NCI-H82 treated with DMSO at 0.1 percent for 48 hours (cell line): ENCODE results near the gene AP5B1.

Experiments
- DNase-seq: peaks from one replicate; lab custom pipeline; 2025; ENCODE audit not compliant: unreplicated experiment; lab: John Stamatoyannopoulos, UW

The AP5B1 gene

DNA sequence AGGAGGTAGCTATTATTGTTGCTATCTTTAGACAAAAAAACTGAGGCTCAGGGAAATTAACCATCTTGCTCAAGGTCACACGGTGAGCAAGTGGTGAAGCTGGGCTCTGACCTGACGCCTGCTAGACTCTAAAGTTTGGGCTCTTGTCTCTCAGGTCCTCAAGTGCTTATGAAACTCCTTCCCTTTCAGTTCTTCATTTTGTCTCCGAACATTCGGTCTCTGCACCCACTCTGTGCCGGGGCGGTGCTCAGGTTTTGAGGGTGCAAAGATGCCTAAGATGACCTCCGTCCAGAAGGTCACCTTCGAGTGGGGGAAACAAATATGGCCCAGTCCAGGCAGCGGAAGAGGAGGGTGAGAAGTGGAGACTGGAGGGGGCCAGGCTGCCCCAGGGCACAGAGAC is 22.1 kb upstream of the AP5B1 start:
- no peak for DNase-seq

DNA sequence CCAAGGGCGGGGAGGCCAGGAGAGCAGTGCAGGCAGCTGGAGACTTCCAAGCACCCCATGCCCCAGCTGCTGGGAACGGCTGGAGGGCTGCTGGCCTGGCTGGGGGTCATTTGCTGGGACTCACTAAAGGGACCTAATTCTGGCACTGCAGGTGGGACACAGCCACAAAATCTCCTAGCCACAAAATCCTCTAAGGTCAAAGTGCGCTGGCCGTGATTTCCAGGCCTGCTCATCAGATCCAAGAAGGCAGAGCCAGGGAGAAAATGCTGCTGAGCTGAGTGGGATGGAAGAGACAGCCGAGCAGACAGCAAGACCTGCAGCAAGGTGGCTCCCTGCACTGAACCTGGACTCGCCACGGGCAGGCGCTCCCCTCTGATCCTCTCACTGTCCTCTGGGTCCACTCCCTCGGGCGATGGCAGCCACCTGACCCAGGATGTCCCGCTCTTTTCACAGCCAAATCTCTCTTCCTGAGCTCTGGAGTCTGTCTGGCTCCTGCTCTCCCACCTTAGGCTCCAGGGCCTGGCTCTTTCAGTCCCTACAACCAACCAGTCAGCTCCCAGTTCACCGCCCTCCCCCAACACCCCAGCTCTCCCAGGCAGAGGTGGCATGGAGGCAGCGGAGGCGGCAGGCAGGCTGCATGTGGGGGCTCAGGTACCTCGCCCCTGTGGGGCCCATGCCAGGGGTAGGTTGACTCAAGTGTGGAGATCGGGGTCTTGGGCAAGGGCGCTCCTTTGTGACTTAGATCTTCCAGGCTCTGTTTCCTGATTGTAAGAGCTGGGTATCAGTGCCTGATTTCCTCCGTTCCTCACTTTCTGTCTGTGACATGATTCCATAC is 20.6 kb upstream of the AP5B1 start:
- no peak for DNase-seq

DNA sequence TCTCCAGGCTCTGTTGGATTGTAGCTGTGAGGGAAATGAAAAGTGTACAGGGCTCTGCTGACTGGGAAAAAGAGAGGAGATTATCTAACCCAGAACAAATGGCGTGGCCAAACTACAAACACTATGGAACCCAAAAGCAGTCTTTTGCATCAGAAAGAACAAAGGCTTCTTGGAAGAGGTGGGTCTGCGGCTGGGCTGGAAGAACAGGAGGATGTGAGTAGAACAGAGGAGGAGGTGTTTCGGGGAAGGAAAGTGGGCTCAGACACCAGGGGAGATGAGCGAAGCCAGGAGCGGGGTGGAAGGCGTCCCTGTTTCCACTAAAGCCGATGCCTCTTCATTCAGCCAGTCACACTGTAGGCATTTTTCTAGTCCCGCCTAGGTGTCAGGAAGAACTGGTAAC is 18.1 kb upstream of the AP5B1 start:
- DNase-seq: no peak

DNA sequence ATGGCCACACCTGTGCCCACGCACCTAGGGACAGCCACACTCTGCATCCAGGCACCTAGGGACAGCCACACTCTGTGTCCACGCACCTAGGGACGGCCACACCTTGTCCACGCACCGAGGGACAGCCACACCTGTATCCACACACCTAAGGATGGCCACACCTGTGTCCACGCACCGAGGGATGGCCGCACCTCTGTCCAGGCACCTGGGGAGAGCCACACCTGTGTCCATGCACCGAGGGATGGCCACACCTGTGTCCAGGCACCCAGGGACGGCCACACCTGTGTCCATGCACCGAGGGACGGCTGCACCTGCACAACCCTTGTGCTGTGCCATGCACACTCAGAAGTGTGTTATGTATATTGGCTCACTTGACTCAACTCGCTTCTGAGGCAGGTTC is 16.9 kb upstream of the AP5B1 start:
- no peak for DNase-seq

DNA sequence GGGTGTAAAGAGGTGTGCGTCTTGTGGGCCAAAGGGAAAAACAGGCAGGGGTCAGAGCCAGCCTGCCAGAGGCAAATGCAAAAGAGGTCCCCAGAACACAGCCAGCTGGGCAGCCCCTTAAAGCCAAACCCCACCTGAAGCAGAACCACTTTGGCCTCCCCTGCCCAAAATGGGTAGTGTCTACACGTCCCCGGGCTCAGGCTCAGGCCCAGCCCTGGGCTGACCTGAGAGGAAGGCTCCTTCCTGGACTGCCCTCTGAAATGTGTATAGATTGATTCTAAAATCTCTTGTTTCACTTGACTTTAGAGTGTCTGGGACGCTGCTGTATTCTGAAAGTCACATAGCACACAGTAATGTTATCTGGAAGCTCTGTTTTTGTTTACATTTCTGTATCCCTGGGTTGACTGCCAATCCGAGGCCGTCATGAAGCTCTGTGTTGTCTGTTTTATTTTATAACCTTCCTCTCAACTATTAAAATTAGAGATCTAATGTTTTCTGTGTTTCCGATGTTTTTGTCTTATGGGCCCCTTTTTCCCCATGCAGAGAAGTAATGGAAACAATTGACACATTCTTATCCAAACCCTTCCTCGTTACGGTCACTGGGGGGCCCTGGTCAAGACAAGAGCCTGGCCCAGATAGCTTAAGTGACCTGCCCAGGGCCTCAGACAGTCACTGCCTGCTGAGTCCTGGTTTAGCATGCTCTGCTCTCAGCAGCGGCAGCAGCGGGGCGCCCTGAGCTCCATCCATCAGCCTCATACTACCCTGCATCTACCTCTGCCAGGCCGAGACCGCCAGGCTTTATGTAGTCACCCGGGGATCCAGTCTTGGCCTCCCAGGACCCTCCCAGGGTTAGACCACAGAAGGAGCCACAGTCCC is 16.2 kb upstream of the AP5B1 start:
- no peak for DNase-seq

DNA sequence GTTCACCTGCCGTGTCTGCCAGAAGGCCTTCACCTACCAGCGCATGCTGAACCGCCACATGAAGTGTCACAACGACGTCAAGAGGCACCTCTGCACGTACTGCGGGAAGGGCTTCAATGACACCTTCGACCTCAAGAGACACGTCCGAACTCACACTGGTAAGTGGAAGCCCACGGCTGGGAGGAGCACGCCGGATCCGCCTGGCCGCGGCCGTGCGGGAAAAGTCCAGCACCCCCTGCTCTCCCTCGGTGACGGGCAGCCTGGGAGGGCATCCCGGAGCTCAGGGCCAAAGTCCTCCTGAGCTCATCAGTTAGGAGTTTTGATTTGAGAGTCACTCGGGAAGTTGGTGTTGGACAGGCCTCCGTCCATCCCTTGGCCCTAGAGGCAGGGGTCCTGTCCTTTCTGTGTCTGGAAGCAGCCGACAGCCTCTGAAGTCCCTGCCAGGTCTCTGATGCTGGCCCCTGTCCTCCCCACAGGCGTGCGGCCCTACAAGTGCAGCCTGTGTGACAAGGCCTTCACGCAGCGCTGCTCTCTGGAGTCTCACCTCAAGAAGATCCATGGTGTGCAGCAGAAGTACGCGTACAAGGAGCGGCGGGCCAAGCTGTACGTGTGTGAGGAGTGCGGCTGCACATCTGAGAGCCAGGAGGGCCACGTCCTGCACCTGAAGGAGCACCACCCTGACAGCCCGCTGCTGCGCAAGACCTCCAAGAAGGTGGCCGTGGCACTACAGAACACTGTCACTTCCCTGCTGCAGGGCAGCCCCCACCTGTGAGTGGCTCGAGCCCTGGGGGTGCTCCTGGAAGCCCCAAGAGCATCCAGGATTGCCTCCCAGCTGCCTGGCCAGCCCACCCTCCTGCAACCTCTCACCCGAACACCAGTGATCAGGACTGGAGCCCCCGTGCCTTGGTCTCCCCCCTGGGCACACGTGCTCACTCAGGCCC is 14.1 kb upstream of the AP5B1 start:
- DNase-seq: no peak

DNA sequence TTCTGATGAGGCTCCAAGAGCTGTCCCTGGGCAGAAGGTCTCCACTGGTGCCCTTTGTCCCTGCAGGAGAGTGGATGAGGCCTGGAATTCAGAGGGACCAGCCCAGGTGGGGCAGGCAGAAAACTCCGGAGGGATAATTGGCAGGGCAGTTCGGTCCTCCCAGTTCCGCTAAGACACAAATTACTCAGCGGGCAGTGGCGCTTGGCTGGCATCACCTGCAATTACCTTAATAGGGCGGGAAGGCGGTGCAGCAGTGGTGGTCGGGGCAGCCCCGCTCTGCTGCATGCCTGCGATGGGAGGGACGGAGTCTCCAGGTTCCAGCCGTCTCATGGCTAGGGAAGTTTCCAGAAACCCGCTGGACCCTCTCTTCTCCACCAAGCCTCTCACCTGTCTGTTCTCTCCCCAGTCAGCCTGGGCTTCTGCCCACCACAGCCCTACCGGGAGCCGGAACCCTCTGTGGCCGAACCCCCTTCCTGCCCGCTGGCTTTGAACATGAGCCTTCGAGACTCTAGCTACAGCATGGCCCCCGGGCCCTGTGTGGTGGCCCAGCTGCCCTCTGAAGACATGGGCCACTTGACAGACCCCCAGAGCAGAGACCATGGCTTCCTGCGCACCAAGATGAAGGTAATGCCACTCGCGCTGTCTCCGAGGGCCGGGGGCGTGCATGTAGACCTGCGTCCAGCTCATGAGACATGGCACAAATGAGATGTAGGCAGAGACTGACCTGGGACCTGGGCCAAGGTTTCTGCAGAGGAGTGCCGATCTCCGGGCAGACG is 13.0 kb upstream of the AP5B1 start:
- DNase-seq: no peak

DNA sequence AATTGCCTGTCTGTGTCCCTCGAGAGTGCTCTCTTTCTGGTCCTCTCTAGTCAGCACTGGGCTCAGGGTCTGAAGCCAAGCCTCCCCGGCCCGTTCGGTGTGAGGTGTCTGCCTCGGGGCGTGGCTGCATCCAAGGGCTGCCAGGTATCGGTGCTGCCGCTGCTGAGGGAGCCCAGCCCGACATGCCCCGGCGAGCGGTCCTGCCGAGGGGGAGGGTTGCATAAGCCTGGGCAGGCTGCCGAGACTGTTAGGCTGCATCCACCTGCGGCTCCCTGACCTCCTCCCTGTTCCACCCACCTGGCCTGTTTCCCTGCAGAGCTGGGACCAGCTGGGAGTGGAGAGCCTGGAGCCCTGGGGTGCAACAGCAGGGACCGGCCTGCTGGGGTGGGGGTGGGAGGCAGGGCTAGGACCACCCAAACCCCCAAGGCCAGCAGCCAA is 12.4 kb upstream of the AP5B1 start:
- DNase-seq: no peak

DNA sequence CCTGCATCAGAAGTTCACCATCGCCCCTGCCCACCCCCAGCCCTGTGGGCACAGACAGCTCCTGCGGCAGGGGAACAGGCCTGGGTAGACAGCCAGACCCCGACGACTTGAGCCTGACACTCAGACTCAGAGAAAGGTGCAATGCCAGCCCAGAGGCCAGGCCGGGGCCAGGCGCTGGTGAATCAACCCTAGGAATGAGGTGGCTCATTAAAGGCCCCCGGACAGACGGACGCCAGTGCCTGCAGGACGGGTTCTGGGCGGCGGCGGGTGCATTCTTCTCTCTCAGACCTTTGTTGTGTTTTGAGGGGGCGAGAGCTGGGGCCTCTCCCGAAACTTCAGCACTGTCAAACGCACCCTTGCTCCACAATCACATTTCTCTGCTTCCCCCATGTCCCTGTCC is 11.7 kb upstream of the AP5B1 start:
- DNase-seq: no peak

DNA sequence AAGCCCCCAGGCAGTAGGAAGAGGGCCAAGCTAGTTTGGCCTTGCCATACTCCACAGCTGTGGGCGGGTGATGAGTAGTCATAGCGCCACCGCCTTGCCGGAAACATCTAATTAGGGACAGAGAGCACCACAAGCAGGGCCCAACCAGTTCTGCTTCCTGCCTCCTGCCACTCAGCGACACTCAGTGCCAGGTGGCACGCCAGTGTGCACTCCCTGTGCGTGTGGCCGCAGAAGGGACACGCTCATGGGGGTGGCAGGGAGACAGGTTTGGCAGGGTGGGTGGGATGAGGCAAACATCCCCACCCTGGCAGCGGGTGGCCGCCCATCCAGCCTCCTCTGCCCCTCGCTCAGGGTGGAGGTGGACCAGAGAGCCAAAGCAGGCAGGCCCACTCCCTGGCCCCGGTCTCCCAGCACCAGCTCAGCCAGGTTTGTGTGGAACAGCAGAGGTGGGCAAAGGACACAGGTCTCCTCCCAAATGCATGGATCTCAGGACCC is 11.0 kb upstream of the AP5B1 start:
- DNase-seq: no peak

DNA sequence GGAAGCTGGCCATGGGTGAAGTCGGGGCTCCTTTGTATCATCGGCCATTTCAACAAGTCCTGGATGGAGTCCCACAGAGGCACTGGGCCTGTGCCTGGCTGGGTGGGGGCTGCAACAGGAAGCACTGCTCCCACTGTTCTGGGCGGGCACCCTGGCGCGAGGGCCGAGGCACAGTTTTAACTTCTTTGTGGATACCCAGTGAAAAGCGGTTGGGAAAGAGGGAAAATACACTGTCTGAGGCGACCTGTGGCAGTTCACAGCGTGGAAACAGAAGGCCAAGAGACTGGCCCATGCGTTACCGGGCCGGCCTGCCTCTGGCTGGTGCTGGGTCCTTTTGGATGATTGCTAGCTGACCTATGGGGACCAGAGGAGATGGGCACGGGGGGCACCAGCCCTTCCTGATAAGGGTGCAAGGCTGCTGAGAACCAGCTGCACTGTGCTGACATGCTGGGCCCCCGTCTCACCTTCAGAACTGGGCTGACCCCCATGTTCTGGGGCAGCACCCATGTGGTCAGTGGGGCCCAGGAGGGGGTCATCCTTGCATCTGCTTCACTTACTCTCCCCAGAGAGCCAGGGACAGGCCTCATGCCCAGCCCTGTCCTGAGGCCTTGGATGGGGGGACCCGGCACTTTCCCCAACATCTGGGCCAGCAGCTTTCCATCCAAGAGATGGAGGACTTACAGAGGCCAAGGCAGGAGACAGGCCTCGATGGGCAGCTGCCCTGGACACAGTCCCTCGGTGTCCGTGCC is 10.3 kb upstream of the AP5B1 start:
- no peak for DNase-seq

DNA sequence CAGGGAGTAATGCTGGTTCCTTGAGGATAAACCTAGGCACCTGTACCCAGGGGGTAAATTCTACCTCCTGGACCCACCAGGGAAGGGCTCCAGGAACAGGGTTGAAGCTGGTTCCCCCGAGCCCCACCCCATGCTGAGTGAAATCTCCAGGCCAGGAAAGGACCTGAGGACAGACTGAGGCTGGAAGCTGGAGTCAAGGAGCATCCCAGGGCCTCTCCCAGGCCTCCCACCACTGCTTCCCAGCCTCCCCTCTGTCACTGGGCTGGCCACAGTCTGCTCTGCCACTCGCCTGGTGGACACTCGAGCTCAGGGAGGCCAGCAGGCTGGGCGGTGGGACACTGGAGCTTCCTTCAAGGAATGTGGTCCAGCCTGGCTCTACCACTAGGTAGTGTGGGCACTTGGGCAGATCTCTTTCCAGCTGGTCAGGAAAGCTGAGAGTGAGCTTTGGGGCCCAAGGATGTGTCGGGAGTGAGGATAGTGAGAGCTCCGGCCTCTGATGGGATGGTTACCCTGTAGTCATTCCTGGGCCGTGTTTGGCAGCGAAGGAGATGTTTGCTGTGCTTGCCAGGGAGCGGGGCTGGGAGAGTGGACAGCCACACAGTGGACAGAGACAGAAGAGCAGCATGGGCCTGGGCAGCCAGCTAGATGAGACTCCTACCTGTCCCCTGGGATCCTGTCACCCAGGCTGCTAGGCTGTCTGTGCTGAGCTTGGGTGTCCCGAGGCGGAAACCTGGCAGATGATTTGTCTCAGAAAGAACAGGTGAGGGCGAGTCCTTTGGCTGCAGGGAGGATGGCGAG is 9.5 kb upstream of the AP5B1 start:
- DNase-seq: no peak

DNA sequence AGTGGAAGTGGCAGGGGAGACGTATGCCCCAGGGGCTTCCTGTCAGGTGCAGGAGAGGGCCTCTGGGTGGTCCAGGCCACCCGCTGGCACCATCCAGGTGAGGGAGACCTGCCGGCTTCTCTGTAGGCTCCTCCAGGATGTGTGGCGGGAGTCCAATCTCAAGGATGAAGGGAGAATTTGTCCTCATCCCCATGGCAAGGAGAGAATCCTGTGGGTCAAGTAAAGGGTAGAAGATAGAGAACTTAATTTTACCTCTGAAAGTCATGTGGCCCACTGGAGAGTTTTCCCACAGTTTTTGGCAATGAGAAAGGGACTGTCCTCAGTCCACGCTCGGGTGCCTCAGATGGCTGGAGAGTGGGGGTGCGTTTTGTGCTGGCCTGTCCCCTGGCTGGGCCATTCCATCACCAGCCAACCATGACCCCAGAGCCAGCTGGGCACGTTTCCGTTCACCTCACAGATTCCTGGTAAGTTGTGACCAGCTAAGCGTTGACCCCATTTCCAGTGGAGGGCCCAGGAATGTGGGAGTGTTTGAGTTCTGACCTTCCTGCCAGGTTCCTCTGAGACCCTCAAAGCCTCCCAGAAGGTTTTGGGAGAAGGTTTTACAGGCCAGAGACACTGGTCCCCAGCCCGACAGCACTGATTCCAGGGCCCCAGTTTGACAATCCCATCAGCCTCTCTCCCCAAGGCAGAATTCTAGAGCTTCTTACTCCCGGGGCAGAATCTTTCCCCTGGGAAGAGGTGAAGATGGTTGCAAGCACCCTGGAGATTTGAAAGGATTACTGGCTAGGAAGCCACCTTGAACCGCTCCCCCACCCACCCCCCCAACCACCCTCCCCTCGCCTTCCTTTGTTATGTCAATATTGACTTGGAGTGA is 8.7 kb upstream of the AP5B1 start:
- DNase-seq: no peak

DNA sequence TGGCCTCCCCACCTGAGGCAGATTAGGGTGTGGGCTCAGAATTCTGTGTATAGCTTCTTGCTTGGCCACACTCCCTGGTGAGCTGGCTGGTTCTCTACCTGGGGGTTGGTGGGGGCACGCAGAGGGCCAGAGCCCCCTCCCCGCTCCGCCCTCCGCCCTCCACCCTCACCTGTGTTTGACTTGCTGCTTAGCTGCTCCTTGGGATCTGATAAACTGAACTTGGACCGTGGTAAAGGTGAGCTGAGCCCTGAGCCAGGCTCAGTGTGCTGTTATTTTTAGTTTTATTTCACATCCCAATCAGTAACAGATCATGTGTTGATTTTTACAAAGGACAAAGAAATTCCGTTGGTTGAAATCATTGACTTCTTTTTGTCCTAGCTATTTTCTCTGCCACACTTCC is 8.0 kb upstream of the AP5B1 start:
- DNase-seq: no peak

DNA sequence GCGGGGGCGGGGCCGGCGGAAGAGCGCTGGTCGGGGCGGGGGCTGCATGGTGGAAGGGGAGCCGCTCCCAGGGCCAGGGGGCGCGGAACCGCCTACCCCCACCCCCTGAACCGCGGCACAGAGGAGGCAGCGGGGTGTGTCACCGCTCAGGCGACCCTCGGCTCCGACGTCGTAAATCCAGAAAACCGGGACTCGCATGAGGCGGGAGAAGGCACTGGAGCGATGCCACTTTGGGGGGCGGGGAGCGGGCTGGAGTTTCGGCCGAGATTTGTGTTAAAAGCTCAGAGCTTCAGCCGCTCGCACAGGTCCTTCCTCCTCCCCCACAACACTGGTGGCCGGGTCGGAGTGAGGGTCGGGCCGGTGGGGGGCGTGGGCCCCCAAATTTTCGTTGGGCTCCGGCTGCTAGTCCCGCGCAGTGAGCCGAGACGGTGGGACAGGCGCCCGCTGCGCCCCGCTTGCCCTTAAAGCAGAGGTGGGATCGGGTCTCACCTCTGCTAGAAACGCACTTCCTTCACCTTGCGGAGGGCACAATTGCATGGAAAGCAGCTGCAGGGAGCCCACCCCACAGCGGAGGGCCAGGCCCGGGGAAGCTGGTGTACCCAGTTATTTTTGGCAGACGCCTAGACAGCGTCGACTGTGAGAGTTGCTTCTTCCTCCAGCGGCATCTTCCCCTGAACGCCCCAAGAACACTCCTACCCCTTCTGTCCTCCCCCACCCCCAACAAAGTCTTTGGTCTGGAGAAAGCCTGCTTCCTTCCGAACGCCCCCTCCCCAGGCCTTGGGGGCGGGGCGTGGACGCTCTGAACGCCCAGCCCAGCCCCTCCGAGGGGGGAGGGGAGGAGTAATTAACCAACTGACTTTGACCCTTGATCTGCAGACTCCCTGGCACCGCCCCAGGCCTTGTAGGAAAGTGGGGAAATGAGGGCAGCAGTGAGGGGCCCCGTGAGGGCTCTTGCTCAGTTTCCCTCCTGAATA is 7.2 kb upstream of the AP5B1 start:
- no peak for DNase-seq

DNA sequence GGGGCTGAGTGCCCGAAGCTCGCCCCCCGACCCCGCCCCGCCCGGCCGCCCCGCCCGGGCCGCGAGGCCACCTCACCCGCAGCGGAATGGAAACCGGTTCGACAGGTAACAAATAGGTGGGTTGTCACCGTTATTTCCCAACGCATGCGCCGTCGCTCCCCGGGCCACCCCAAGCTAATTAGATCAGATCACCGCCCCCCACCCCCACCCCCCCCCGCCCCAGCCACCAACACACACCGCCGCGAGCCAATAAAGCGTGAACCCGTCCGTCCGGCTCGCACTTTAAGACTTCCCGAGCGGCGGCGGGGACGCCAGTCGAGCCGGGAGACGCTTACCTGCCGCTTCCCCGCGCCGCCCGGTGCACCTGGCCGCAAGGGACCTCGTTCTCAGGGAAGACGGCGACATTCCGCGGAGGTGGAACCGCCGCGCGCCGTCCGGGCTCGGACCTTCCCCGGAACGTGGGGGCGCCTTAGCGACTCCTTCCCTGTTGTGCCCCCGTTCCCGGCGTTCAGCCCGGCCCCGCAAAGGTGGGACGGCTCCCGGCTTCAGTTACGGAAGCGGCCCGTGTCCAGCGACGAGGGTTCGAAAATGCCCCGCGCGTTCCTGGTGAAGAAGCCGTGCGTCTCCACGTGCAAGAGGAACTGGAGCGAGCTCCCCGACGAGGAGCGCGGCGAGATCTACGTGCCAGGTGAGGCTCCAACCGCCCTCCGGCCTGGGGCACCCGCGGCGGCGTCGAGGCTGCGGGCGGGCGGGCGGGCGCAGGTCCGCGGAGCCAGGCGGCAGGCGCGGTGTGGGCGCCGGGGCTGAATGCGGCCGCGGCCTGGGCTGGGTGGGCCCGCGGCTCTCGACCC is 6.2 kb upstream of the AP5B1 start, which contains the start of gene OVOL1:
Gene OVOL1 (plus strand): TSS at position 278 of the 851 bp plus-strand sequence. CDS start 311 bp downstream, at position 589.
- no peak for DNase-seq
